Heart left ventricle (tissue), 13 donors: Measurements from ENCODE around the gene GNA14.

Experiments
- CTCF ChIP-seq, 12 donors: fragments of 200-600 bp; sonication (generic) in 4 of 12; IDR thresholded peaks; one replicate each; pipeline versions ENCODE4 v1.5.0 to v1.8.0; 2018 to 2022; ENCODE audit warnings: antibody characterized with exemption in 12 of 12, mild to moderate bottlenecking in 5 of 12
- POLR2A ChIP-seq, 2 donors: fragments of 450-650 bp; IDR thresholded peaks; one replicate each; pipeline ENCODE4 v1.6.1; 2017; ENCODE audit warnings: antibody characterized with exemption in 2 of 2, mild to moderate bottlenecking in 2 of 2, moderate library complexity in 2 of 2
- donor health status: ischemic (EF 13 %, LVEDD 7.1; RV severe dilation, severe dysfunction).
- donor health status: DM: no; HTN: yes; CAD: no.
- donor health status: DM: no; HTN: no; CAD: no.
- donor health status: ischemic (EF 25% LVEDD 6.9; RV normal size, moderate dysfunction).
- donor health status: ischemic (EF 25% LVEDD 5.7; RV mildly dilated, moderate dysfunction).
- donor health status: ischemic (EF 35%, LVEDD 5.7; RV mildly dilated, moderate dysfunction).
- donor health status: nonischemic (EF 11% LVEDD 7.7; RV severe dilation, severe dysfunction).
- donor health status: DM: yes; HTN: yes; CAD: no.
- donor health status: PGD.
- donor health status: ischemic (EF 29% LVEDD 5.4; RV normal size, mild dysfunction).
- donor health status: nonischemic (EF 23%, LVEDD 6.1; RV moderate dilation, normal function).

GRCh38 chr9:77516781-77517180, 131.3 kb downstream of the GNA14 start:
- TF ChIP-seq CTCF (IDR thresholded peaks at IDR 0.05): no peak
- TF ChIP-seq POLR2A (IDR thresholded peaks at IDR 0.05): no peak
